HEK293T (cell line): ENCODE results near the gene DLK1.

Experiments
- ARNT ChIP-seq: fragments of 450-650 bp; IDR thresholded peaks from 2 replicates; pipeline ENCODE4 v1.6.1; 2017; ENCODE audit warnings: mild to moderate bottlenecking
- BHLHE40 ChIP-seq: fragments of 450-650 bp; IDR thresholded peaks from 2 replicates; pipeline ENCODE4 v1.6.1; 2016; ENCODE audit warnings: mild to moderate bottlenecking, moderate library complexity, borderline replicate concordance
- FOXA1 ChIP-seq: fragments of 450-650 bp; IDR thresholded peaks from 2 replicates; pipeline ENCODE4 v1.6.1; 2016; ENCODE audit warnings: mild to moderate bottlenecking
- FOXK2 ChIP-seq: fragments of 450-650 bp; IDR thresholded peaks from 2 replicates; pipeline ENCODE4 v1.6.1; 2016; ENCODE audit warnings: mild to moderate bottlenecking
- HDGF ChIP-seq: fragments of 450-650 bp; IDR thresholded peaks from 2 replicates; pipeline ENCODE4 v1.6.1; 2017; ENCODE audit warnings: antibody characterized with exemption, borderline replicate concordance
- L3MBTL2 ChIP-seq: fragments of 450-650 bp; conservative IDR thresholded peaks from 2 replicates; pipeline ENCODE4 v1.6.1; 2016; ENCODE audit warnings: mild to moderate bottlenecking
- LEF1 ChIP-seq: fragments of 450-650 bp; IDR thresholded peaks from 2 replicates; pipeline ENCODE4 v1.6.1; 2017; ENCODE audit warnings: mild to moderate bottlenecking, borderline replicate concordance
- NFRKB ChIP-seq: fragments of 450-650 bp; IDR thresholded peaks from 2 replicates; pipeline ENCODE4 v1.6.1; 2016; ENCODE audit warnings: mild to moderate bottlenecking, moderate library complexity
- SP1 ChIP-seq: fragments of 450-650 bp; IDR thresholded peaks from 2 replicates; pipeline ENCODE4 v1.6.1; 2017
- SUZ12 ChIP-seq: fragments of 450-650 bp; IDR thresholded peaks from 2 replicates; pipeline ENCODE4 v1.6.1; 2016; ENCODE audit warnings: mild to moderate bottlenecking
- TARDBP ChIP-seq: fragments of 450-650 bp; IDR thresholded peaks from 2 replicates; pipeline ENCODE4 v1.6.1; 2016
- ZNF384 ChIP-seq: fragments of 450-650 bp; IDR thresholded peaks from 2 replicates; pipeline ENCODE4 v1.6.1; 2016

- no peak for TF ChIP-seq BHLHE40
- TF ChIP-seq FOXA1, result no peak
- no peak for TF ChIP-seq ZNF384
- no peak for TF ChIP-seq SUZ12
- no peak for TF ChIP-seq FOXK2
- no peak for TF ChIP-seq SP1
- no peak for TF ChIP-seq HDGF
- TF ChIP-seq L3MBTL2, result no peak
- no peak for TF ChIP-seq TARDBP
- no peak for TF ChIP-seq ARNT
- TF ChIP-seq LEF1, result no peak
- TF ChIP-seq NFRKB, result no peak
These were observed 2.2 kb upstream of the DLK1 start for GRCh38 chr14:100724536-100724935.
